Amniotic epithelial cell (primary cell): ENCODE measurements around the gene DXO.

ENCODE experiments used
- DNase-seq: peaks from one replicate; pipeline ENCODE4 v3.0.0-alpha.2; 2010; ENCODE audit warnings: low read depth

The DXO gene

GRCh38 chr6:31930962-31931361, 41.0 kb downstream of the DXO start:
- DNase-seq: no peak

GRCh38 chr6:31928672-31928939, 43.3 kb downstream of the DXO start:
- no peak for DNase-seq

- DNase-seq: no peak
These were observed 43.9 kb downstream of the DXO start for GRCh38 chr6:31927863-31928671.

GRCh38 chr6:31927242-31927862, 44.6 kb downstream of the DXO start, which contains the start of gene C2:
TSS of gene C2 (plus strand) at chr6:31927717. CDS start at chr6:31927753, 36 bp downstream.
- no peak for DNase-seq

GRCh38 chr6:31922942-31923341, 49.0 kb downstream of the DXO start:
- no peak for DNase-seq

- peak; percentile 79 for DNase-seq
These were observed 51.1 kb downstream of the DXO start for GRCh38 chr6:31920811-31921210.
